GM12878 (cell line): ENCODE results near the gene EYA2. TPM values are rescaled to one million over a fixed set of nuclear protein-coding genes. Genes with fewer than 3 reads are reported as not detected.

Source experiments
- ATAC-seq: fragments of 200-7000 bp; cut with Tn5 transposase; 3 replicates; pipeline ENCODE4 v1.9.1; 2020; ENCODE audit warnings: mild to moderate bottlenecking, moderate library complexity
- BruUV-seq: library from RNA; stranded (reverse); fragments of 400-500 nt; replicated peaks from 2 replicates; lab custom pipeline; 2021; lab: Mats Ljungman, UMichigan
- CTCF ChIA-PET: fragments of 300-600 bp; sonication (Branson Sonifier 250); formaldehyde crosslinking; extraction: SDS; loops from one replicate; lab custom pipeline; 2021; ENCODE audit warnings: inconsistent platforms; lab: Yijun Ruan, JAX
- POLR2A ChIA-PET: fragments of 350-600 bp; formaldehyde crosslinking; extraction: SDS; loops from one replicate; lab custom pipeline; 2021; ENCODE audit warnings: inconsistent platforms; lab: Charles Lee
- RAD21 ChIA-PET: fragments of 300-600 bp; sonication (Branson Sonifier 250); formaldehyde crosslinking; loops from one replicate; lab custom pipeline; 2023; ENCODE audit warnings: antibody characterized with exemption; ENCODE audit not compliant: unreplicated experiment; lab: Charles Lee
- SMC1A ChIA-PET: fragments of 300-600 bp; sonication (Branson Sonifier 250); formaldehyde crosslinking; loops from one replicate; lab custom pipeline; 2023; ENCODE audit not compliant: unreplicated experiment, uncharacterized antibody; lab: Charles Lee
- DNase-seq: peaks from one replicate; pipeline ENCODE4 v3.0.0-alpha.2; 2011; ENCODE audit warnings: low read depth, low spot score
- FAIRE-seq: peaks from 3 replicates; lab custom pipeline; 2011; peaks lifted over from hg19 to GRCh38; lab: Jason Lieb, UNC
- H2AFZ ChIP-seq: 2 replicates; pipeline ENCODE4 v1.6.0; 2011; ENCODE audit warnings: low read depth, low read length, control low read depth; ENCODE audit not compliant: control insufficient read depth
- H3K27ac ChIP-seq: 2 replicates; pipeline ENCODE4 v1.5.1; 2011; ENCODE audit warnings: control low read depth; ENCODE audit not compliant: control insufficient read depth, insufficient read depth
- H3K27me3 ChIP-seq, 2 experiments: replicated peaks in 1 of 2; 2 replicates each; pipeline versions ENCODE4 v1.6.0 to v1.6.1; 2011; ENCODE audit warnings: low read length in 1 of 2; ENCODE audit not compliant: control insufficient read depth in 2 of 2, insufficient read depth in 2 of 2
- H3K36me3 ChIP-seq, 2 experiments: 2 replicates each; pipeline ENCODE4 v1.5.1; 2011; ENCODE audit warnings: low read length in 1 of 2; ENCODE audit not compliant: control insufficient read depth in 2 of 2, insufficient read depth in 2 of 2
- H3K4me1 ChIP-seq: 2 replicates; pipeline ENCODE4 v1.6.1; 2011; ENCODE audit warnings: mild to moderate bottlenecking, low read length, moderate library complexity, mixed read lengths; ENCODE audit not compliant: control insufficient read depth, insufficient read depth
- H3K4me2 ChIP-seq: 2 replicates; pipeline ENCODE4 v1.6.0; 2011; ENCODE audit warnings: control low read depth; ENCODE audit not compliant: control insufficient read depth, insufficient read depth
- H3K4me3 ChIP-seq: fragments of 200-600 bp; sonication (generic); 2 replicates; pipeline ENCODE4 v1.5.1; 2016
- H3K79me2 ChIP-seq: 2 replicates; pipeline ENCODE4 v1.6.0; 2011; ENCODE audit warnings: low read length; ENCODE audit not compliant: control insufficient read depth, insufficient read depth
- H3K9ac ChIP-seq: 2 replicates; pipeline ENCODE4 v1.8.0; 2011; ENCODE audit warnings: low read length, control low read depth, mixed read lengths; ENCODE audit not compliant: control insufficient read depth, insufficient read depth
- H3K9me3 ChIP-seq: replicated peaks from 3 replicates; pipeline ENCODE4 v1.5.1; 2011; ENCODE audit warnings: mild to moderate bottlenecking, low read length; ENCODE audit not compliant: control insufficient read depth, insufficient read depth
- H4K20me1 ChIP-seq: 2 replicates; pipeline ENCODE4 v1.6.0; 2011; ENCODE audit not compliant: control insufficient read depth, insufficient read depth
- EP300 ChIP-seq, 2 experiments: fragments of 150-350 bp in 1 of 2; IDR thresholded peaks; 2 replicates each; pipeline ENCODE4 v1.6.1; 2011 to 2012; ENCODE audit warnings: low read depth in 2 of 2, low read length in 2 of 2, borderline replicate concordance in 1 of 2, improper control_type of control experiment in 1 of 2, inconsistent platforms in 1 of 2; ENCODE audit not compliant: control insufficient read depth in 1 of 2
- IRF5 ChIP-seq: fragments of 450-650 bp; IDR thresholded peaks from 2 replicates; pipeline ENCODE4 v1.6.1; 2017; ENCODE audit warnings: borderline replicate concordance
- JUNB ChIP-seq: IDR thresholded peaks from 2 replicates; pipeline ENCODE4 v1.6.1; 2016; ENCODE audit warnings: antibody characterized with exemption, mild to moderate bottlenecking
- JUND ChIP-seq: IDR thresholded peaks from 2 replicates; pipeline ENCODE4 v1.6.1; 2012; ENCODE audit warnings: low read depth, mild to moderate bottlenecking, low read length, improper control_type of control experiment, moderate library complexity
- NR2C1 ChIP-seq: fragments of 450-650 bp; IDR thresholded peaks from 2 replicates; pipeline ENCODE4 v1.6.1; 2017; ENCODE audit warnings: antibody characterized with exemption, mild to moderate bottlenecking, moderate library complexity
- RCOR1 ChIP-seq: conservative IDR thresholded peaks from 2 replicates; pipeline ENCODE4 v1.6.1; 2012; ENCODE audit warnings: low read depth, low read length, improper control_type of control experiment
- SKIL ChIP-seq: fragments of 450-650 bp; IDR thresholded peaks from 2 replicates; pipeline ENCODE4 v1.6.1; 2017; ENCODE audit warnings: mild to moderate bottlenecking, low read depth, inconsistent platforms; ENCODE audit not compliant: poor library complexity, severe bottlenecking
- TCF3 ChIP-seq: IDR thresholded peaks from 2 replicates; pipeline ENCODE4 v1.6.1; 2012; ENCODE audit warnings: low read depth, mild to moderate bottlenecking, low read length, borderline replicate concordance; ENCODE audit not compliant: insufficient read depth
- ZNF24 ChIP-seq: fragments of 450-650 bp; IDR thresholded peaks from 2 replicates; pipeline ENCODE4 v1.6.1; 2017; ENCODE audit warnings: antibody characterized with exemption, mild to moderate bottlenecking
- WGBS: methylation state at CpG from one replicate; pipeline ENCODE4 v1.1.6; 2016; ENCODE audit warnings: low lambda C conversion rate; ENCODE audit not compliant: insufficient replicate concordance, insufficient coverage; ENCODE audit errors: missing lambda C conversion rate; 5-methylcytosine and 5-hydroxymethylcytosine counted together
- in situ Hi-C: fragments of 300-500 bp; cut with MboI; formaldehyde crosslinking; loops from 9 replicates; pipeline ENCODE4 v1.14.3; 2018; ENCODE audit warnings: mixed read lengths
- intact Hi-C: fragments of 100-400 bp; cut with micrococcal nuclease; formaldehyde crosslinking; loops from one replicate; pipeline ENCODE4 v1.14.2; 2022; ENCODE audit not compliant: unreplicated experiment
- polyA plus RNA-seq, 11 experiments: library from polyadenylated mRNA; depleted of rRNA in 4 of 11; unstranded in 6 of 11; stranded (reverse) in 5 of 11; fragments of >200 nt; fragmentation: Nextera tagmentation in 4 of 11; fragmentation: Illumina TruSeq in 1 of 11; extraction: Ambion mirVana in 4 of 11; extraction: Trizol in 1 of 11; gene quantifications; 1 replicate in 1 of 11; 2 replicates in 10 of 11; pipeline versions ENCODE4 v1.2.1 to v1.2.3, GENCODE V29; 2011 to 2016; ENCODE audit warnings: inconsistent platforms in 2 of 11, missing spikeins in 2 of 11, low read depth in 1 of 11
- total RNA-seq, 4 experiments: library from RNA; depleted of rRNA in 3 of 4; stranded (reverse); fragments of >200 nt in 3 of 4; fragmentation: Illumina TruSeq in 1 of 4; extraction: Trizol in 1 of 4; gene quantifications; 2 replicates each; pipeline versions ENCODE4 v1.2.1 to v1.2.3, GENCODE V29; 2013 to 2021
- TF ChIP-seq, protein P1 (sequence below): fragments of 450-650 bp; IDR thresholded peaks from 2 replicates; pipeline ENCODE4 v1.6.1; 2017; ENCODE audit warnings: antibody characterized with exemption, mild to moderate bottlenecking, moderate library complexity

The EYA2 gene
- total and polyA plus RNA-seq, 10 of the 15 experiments (the other 5 are each of a cell fraction or from before 2014, with no cell fraction given): 0.20 TPM; not detected in 9

DNA sequence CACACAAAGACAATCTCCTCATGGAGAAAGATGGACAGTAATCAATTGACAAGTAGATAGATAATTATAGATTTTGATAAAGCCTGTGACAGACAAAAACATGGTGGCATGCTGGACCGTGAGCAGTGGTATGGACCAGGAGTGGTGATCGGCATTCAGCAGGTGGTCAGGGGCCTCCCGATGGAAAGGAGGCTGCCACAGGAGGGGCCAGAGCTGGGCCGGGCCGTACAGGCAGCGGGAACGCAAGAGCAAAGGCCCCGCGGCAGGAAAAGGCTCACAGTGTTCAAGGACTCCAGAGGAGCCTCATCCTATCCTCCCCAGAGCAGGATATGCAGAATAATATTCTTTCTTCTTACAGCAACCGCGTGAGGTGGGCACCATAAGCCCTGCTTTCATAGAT is 123.7 kb downstream of the EYA2 start:
- in situ Hi-C loops (no loop called here), intact Hi-C loops (loop anchor here (10.0 kb wide), 1 partner anchor 46 kb away; no protein-coding TSS in a partner anchor)
- Histone ChIP-seq H3K79me2 (no peaks in the 10 kb centered on the region), H3K27ac (no peak overlapping the region), H2AFZ (no peak overlapping the region), H3K4me2 (no peak overlapping the region), H3K9ac (no peak overlapping the region), H3K36me3 (no peaks in the 10 kb centered on the region), H3K27me3 (peaks cover 0 to 5% of the 10 kb centered on the region in 2 experiments; a peak in 3 of 4 replicates), H3K4me1 (no peaks in the 10 kb centered on the region), H3K9me3 (no peaks in the 10 kb centered on the region), H4K20me1 (no peaks in the 10 kb centered on the region), H3K4me3 (no peak overlapping the region)
- ChIA-PET RAD21 (no interaction called here), SMC1A (interaction anchor here (1.4 kb wide), 1 partner anchor 43 kb away, joined by 3 read pairs; no protein-coding TSS in a partner anchor), CTCF (interaction anchor here (1.1 kb wide), 1 partner anchor 13 kb away, joined by 3 read pairs; no protein-coding TSS in a partner anchor), POLR2A (no interaction called here)
- ATAC-seq (no peak), FAIRE-seq (no peak), DNase-seq (no peak)
- BruUV-seq: no TSS peak
- TF ChIP-seq EP300 (IDR thresholded peaks at IDR 0.05; ENCODE audit: borderline replicate concordance in 1 of 2, control insufficient read depth in 1 of 2, low read depth in 2 of 2, low read length in 2 of 2) (no peak), IRF5 (no peak), SKIL (no peak), TCF3 (no peak), RCOR1 (no peak), JUND (no peak), JUNB (no peak), NR2C1 (no peak), ZNF24 (no peak)
- TF ChIP-seq, protein P1, sequence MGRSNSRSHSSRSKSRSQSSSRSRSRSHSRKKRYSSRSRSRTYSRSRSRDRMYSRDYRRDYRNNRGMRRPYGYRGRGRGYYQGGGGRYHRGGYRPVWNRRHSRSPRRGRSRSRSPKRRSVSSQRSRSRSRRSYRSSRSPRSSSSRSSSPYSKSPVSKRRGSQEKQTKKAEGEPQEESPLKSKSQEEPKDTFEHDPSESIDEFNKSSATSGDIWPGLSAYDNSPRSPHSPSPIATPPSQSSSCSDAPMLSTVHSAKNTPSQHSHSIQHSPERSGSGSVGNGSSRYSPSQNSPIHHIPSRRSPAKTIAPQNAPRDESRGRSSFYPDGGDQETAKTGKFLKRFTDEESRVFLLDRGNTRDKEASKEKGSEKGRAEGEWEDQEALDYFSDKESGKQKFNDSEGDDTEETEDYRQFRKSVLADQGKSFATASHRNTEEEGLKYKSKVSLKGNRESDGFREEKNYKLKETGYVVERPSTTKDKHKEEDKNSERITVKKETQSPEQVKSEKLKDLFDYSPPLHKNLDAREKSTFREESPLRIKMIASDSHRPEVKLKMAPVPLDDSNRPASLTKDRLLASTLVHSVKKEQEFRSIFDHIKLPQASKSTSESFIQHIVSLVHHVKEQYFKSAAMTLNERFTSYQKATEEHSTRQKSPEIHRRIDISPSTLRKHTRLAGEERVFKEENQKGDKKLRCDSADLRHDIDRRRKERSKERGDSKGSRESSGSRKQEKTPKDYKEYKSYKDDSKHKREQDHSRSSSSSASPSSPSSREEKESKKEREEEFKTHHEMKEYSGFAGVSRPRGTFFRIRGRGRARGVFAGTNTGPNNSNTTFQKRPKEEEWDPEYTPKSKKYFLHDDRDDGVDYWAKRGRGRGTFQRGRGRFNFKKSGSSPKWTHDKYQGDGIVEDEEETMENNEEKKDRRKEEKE: no peak
- 57% methylated on average over 11 of the region's 11 CpGs for WGBS
